HG03460 (cell line): ENCODE measurements around the gene CCNG2.
"Not testable (repeated sequence)": the region's sequence is repeated elsewhere in the genome, so short reads cannot be mapped to it uniquely, and the experiment has no call there.

ENCODE experiments used
- ATAC-seq: cut with Tn5 transposase; IDR thresholded peaks from one replicate; pipeline ENCODE4 v1.9.1; 2021; ENCODE audit not compliant: unreplicated experiment

The CCNG2 gene

GRCh38 chr4:77156912-77157858 is at the start of gene CCNG2:
CCNG2 (plus strand) TSS chr4:77157207; CDS start chr4:77158533, 1,326 bp downstream.
- peak; percentile 22 for ATAC-seq

DNA sequence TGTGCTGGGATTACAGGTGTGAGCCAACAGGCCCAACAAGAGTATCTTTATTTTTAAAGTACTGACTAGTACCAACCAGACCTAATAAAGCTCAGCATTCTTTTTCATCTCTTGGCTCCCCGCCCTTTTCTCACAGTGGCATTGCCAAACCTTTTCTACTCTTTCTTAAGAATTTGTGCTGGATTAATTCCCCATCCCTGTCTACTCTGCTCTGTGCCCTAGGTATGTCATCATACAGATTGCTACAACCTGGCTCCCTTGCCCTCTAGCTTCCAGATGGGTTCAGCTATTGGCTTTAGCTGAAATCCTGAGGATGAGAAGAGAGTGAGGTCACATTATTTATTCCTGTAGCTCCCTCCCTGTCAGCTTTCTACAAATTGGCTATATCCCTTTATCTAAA is 46.3 kb upstream of the CCNG2 start:
- no peak for ATAC-seq

DNA sequence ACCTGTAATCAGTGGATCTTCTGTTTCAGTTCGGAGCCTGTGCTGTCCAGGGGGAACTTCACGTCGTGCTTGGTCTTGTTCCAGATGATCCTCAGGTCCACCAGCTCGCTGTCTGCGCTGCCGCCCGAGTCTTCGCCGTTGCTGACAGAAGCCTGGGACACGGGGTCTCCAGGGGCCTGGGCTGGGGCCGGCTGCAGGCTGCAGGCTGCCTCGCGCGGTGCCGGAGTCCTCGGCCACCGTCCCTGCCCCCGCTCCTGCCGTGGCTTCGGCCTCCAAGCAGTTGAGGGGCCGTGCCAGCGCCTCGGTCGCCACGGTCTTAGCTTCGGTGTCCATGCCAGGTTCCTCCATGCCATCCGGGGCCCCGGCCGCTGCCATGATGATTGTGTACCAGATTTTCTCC is 43.9 kb upstream of the CCNG2 start:
- no peak for ATAC-seq

DNA sequence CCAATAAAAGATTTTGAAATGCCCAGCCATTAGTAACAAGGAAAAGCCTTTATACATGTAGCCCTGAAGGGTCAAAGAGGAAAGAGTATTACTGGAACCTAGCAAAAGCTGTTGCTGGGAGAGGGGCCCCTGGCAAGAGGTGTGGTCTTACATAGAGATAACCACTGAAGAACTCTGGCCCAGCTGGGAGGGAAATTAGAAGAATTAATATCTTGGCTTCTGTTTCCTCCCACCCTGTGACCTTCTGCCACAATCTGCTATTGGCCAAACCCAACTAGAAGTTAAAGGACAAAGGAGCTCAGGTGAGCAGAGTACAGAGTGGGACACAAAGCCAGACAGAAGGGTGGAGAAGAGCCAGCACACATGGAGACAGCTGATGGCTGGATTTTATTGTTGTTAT is 39.3 kb upstream of the CCNG2 start:
- ATAC-seq: no peak

DNA sequence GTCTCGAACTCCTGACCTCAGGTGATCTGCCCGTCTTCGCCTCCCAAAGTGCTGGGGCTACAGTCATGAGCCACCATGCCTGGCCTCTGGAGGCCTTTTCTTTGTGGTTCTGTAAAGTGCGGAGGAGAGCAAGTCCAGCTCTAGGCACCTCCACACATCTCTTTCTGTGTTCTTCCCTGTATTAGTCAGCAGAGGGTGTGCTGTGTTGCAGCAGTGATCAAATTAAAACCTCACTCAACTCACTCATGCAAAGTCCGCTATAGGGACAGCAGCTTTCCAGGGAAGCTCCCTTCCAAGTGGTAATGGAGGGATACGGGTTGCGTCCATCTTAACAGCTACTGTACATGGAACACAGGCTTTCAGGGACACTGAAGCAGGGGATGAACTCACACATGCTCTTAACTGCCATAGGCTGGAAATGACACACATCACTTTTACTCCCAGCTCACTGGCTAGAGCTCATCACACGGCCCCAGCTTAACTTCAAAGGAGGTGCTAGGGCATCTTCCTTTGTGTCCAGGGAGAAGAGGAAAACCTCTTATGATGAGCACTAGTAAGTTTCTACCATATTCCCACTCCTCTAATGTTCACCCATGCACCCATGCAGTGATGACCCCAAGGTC is 36.0 kb upstream of the CCNG2 start:
- no peak for ATAC-seq

DNA sequence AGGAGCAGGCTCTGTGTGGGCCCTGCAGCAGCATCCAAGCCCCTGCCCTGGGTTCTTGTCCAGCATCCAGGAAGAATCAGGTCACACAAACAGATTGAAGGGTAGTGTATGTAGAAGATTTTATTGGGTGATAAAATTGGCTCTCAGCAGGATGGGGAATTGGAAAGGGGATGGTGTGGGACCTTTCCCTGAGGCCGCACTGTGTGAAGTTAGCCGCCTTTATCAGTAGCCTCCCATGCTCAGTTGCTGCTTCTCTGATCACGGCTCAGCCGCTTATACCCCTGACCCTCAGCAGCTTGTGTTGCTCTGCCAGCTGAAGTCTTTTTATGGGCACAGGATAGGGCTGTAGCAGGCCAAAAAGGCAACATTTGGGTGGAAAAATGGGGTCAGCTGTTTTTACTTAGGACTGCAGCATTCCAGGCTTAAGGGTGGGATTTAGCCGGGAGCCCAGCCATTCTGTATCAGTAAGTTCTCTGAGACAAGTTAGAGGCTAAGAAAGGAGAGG is 35.2 kb upstream of the CCNG2 start:
- ATAC-seq: no peak

- no peak for ATAC-seq
Measured at GRCh38 chr4:77122656-77123055, 34.4 kb upstream of the CCNG2 start.

- ATAC-seq: no peak
Measured at GRCh38 chr4:77123411-77123810, 33.6 kb upstream of the CCNG2 start.

GRCh38 chr4:77124576-77124975 is 32.4 kb upstream of the CCNG2 start:
- no peak for ATAC-seq

- ATAC-seq: no peak
Measured at GRCh38 chr4:77125961-77126360, 31.0 kb upstream of the CCNG2 start.

- peak; percentile 87 for ATAC-seq
Measured at GRCh38 chr4:77126809-77127208, 30.2 kb upstream of the CCNG2 start.

GRCh38 chr4:77127215-77127614 is 29.8 kb upstream of the CCNG2 start:
- peak; percentile 63 for ATAC-seq

GRCh38 chr4:77127837-77128621 is 29.0 kb upstream of the CCNG2 start:
- ATAC-seq: no peak

DNA sequence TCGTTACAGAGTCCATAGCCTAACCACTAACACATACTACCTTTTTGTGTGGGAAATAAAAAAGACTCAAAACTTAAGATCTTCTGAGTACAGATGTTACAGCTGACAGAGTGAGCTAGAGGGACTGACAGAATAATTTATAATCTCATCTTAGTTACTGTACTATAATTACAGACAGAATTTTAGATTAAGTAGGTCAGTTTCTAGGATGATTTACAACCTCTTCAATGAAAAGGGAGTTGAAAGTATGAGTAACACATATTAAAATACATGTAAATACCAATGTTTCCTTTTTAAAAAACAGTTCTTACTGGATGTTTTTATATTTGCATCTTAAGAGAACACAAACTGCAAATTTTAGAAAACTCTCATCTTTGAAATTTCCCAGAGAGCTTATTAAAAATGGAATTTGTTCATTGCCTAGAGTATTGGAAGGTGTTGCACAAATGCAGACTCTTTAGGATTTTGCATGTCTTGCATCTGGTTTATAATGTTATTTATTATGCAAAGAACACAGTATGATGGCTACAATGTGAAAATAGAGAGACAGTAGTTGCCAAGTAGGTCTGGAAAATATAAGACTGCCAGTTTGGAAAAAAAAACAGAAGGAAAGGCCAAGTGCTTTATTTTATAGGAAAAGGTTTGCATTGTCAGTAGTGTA is 24.2 kb upstream of the CCNG2 start:
- no peak for ATAC-seq

DNA sequence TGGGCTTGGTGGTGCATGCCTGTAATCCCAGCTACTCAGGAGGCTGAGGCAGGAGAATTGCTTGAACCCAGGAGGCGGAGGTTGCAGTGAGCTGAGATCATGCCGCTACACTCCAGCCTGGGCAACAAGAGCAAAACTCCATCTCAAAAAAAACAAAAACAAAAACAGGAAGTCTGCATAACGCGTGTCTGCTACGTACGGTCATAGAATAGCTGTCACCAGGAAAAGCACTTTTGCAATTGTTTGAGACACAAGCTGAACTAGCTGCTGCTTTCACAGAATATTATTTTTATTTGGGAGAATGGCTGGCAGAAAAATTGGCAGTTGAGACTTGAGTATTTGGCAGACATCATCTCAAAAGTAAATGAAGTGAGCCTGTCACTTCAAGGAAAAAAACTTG is 19.6 kb upstream of the CCNG2 start:
- ATAC-seq: not testable (repeated sequence)

GRCh38 chr4:77141964-77142645 is 14.9 kb upstream of the CCNG2 start:
- no peak for ATAC-seq

DNA sequence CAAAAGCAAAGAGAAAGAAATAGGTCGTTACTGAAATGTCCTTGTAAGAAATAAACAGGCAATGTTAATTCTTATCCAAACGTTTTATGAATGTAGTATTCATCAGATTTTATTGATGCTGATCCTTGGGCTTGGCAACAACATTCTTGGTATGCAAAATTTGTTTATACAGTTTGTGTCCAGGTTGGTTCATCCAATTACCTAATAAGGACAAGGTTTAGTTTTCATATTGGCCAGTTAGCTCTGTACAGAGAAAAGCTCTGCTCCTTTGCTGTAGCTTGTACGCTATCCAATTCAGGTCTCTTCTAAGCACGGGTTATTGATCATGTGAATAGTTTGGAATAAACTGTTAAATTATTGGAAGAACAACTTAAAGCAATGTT is 14.4 kb upstream of the CCNG2 start:
- ATAC-seq: no peak

GRCh38 chr4:77143091-77143490 is 13.9 kb upstream of the CCNG2 start:
- ATAC-seq: no peak

- ATAC-seq: no peak
Measured at GRCh38 chr4:77145842-77146185, 11.2 kb upstream of the CCNG2 start.
